OCI-LY7 (cell line): Measurements from ENCODE around the gene PREP.

ENCODE experiments used
- EZH2phosphoT487 ChIP-seq: fragments of 200-600 bp; sonication (generic); IDR thresholded peaks from 2 replicates; pipeline ENCODE4 v1.6.1; 2018; ENCODE audit warnings: low read depth, borderline replicate concordance, mild to moderate bottlenecking, mixed run types, antibody characterized with exemption, low read length, moderate library complexity, mixed read lengths
- TF ChIP-seq, protein P1 (sequence below): fragments of 200-600 bp; sonication (generic); conservative IDR thresholded peaks from 2 replicates; pipeline ENCODE4 v1.5.1; 2014; ENCODE audit warnings: mild to moderate bottlenecking, antibody characterized with exemption, low read length, moderate library complexity, mixed read lengths

DNA sequence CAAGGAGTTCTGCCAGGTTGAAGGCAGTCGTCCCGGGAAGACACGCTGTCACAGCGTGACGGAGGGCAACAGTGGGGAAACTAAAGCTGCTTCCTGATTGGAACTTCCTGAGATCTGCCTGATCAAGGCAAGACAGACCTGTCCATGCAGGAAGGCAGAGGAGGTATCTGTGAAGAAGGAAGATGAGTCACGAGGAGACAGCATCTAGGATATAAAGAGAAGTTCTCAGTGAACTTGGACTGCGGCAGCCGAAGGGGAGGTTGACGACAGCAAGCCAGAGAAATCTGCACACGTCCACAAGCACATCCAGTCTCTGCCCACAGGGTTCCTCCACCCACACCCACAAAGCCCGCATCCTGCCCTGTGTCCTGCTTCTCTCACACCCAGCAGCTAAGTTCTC, 38.6 kb downstream of the PREP start:
- TF ChIP-seq, protein P1, sequence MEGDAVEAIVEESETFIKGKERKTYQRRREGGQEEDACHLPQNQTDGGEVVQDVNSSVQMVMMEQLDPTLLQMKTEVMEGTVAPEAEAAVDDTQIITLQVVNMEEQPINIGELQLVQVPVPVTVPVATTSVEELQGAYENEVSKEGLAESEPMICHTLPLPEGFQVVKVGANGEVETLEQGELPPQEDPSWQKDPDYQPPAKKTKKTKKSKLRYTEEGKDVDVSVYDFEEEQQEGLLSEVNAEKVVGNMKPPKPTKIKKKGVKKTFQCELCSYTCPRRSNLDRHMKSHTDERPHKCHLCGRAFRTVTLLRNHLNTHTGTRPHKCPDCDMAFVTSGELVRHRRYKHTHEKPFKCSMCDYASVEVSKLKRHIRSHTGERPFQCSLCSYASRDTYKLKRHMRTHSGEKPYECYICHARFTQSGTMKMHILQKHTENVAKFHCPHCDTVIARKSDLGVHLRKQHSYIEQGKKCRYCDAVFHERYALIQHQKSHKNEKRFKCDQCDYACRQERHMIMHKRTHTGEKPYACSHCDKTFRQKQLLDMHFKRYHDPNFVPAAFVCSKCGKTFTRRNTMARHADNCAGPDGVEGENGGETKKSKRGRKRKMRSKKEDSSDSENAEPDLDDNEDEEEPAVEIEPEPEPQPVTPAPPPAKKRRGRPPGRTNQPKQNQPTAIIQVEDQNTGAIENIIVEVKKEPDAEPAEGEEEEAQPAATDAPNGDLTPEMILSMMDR, result no peak
- TF ChIP-seq EZH2phosphoT487, result no peak
